Measurements from ENCODE around the gene SEPTIN2. TPM values are rescaled to one million over a fixed set of nuclear protein-coding genes. Genes with fewer than 3 reads are reported as not detected.
"Not testable (repeated sequence)": the region's sequence is repeated elsewhere in the genome, so short reads cannot be mapped to it uniquely, and the experiment has no call there.

SEPTIN2 gene
- polyA plus RNA-seq, 3 donors: 612 to 635 (median 613) TPM

- DNase-seq (ENCODE audit: extremely low read depth in 1 of 11, low read depth in 9 of 11, low spot score in 4 of 11): no peak
Observed at GRCh38 chr2:241356871-241357260, 41.1 kb downstream of the SEPTIN2 start.

GRCh38 chr2:241357531-241357930 lies 41.8 kb downstream of the SEPTIN2 start:
- no peak for DNase-seq (ENCODE audit: extremely low read depth in 1 of 11, low read depth in 9 of 11, low spot score in 4 of 11)

GRCh38 chr2:241358470-241358869 lies 42.7 kb downstream of the SEPTIN2 start:
- no peak for DNase-seq (ENCODE audit: extremely low read depth in 1 of 11, low read depth in 9 of 11, low spot score in 4 of 11)

GRCh38 chr2:241359481-241360045 lies 43.8 kb downstream of the SEPTIN2 start:
- no peak for DNase-seq (ENCODE audit: extremely low read depth in 1 of 11, low read depth in 9 of 11, low spot score in 4 of 11)

GRCh38 chr2:241363426-241363825 lies 47.7 kb downstream of the SEPTIN2 start:
- DNase-seq (ENCODE audit: extremely low read depth in 1 of 11, low read depth in 9 of 11, low spot score in 4 of 11): no peak

GRCh38 chr2:241364781-241365180 lies 49.1 kb downstream of the SEPTIN2 start:
- DNase-seq (ENCODE audit: extremely low read depth in 1 of 11, low read depth in 9 of 11, low spot score in 4 of 11): no peak

- no peak for DNase-seq (ENCODE audit: extremely low read depth in 1 of 11, low read depth in 9 of 11, low spot score in 4 of 11)
Observed at GRCh38 chr2:241366678-241367077, 51.0 kb downstream of the SEPTIN2 start.

GRCh38 chr2:241368643-241369042 lies 52.9 kb downstream of the SEPTIN2 start:
- no peak for DNase-seq (ENCODE audit: extremely low read depth in 1 of 11, low read depth in 9 of 11, low spot score in 4 of 11)

GRCh38 chr2:241372361-241372992 lies 56.8 kb downstream of the SEPTIN2 start:
- no peak for DNase-seq (ENCODE audit: extremely low read depth in 1 of 11, low read depth in 9 of 11, low spot score in 4 of 11)

- DNase-seq (ENCODE audit: extremely low read depth in 1 of 11, low read depth in 9 of 11, low spot score in 4 of 11): no peak
Observed at GRCh38 chr2:241373446-241373845, 57.7 kb downstream of the SEPTIN2 start.

- not testable (repeated sequence) for DNase-seq (ENCODE audit: extremely low read depth in 1 of 11, low read depth in 9 of 11, low spot score in 4 of 11)
Observed at GRCh38 chr2:241373906-241374305, 58.2 kb downstream of the SEPTIN2 start.

- no peak for DNase-seq (ENCODE audit: extremely low read depth in 1 of 11, low read depth in 9 of 11, low spot score in 4 of 11)
Observed at GRCh38 chr2:241375300-241375699, 59.6 kb downstream of the SEPTIN2 start.

- DNase-seq (ENCODE audit: extremely low read depth in 1 of 11, low read depth in 9 of 11, low spot score in 4 of 11): no peak
Observed at GRCh38 chr2:241376808-241377207, 61.1 kb downstream of the SEPTIN2 start.

GRCh38 chr2:241378816-241379215 lies 63.1 kb downstream of the SEPTIN2 start:
- no peak for DNase-seq (ENCODE audit: extremely low read depth in 1 of 11, low read depth in 9 of 11, low spot score in 4 of 11)

- peak in 5 of 11 donors; percentile 18 to 46 (median 39) for DNase-seq (ENCODE audit: extremely low read depth in 1 of 11, low read depth in 9 of 11, low spot score in 4 of 11)
Observed at GRCh38 chr2:241379481-241380480, 64.1 kb downstream of the SEPTIN2 start.

- DNase-seq (ENCODE audit: extremely low read depth in 1 of 11, low read depth in 9 of 11, low spot score in 4 of 11): no peak
Observed at GRCh38 chr2:241381872-241382271, 66.1 kb downstream of the SEPTIN2 start.

- DNase-seq (ENCODE audit: extremely low read depth in 1 of 11, low read depth in 9 of 11, low spot score in 4 of 11): not testable (repeated sequence)
Observed at GRCh38 chr2:241385450-241385849, 69.7 kb downstream of the SEPTIN2 start.

GRCh38 chr2:241386519-241386918 lies 70.8 kb downstream of the SEPTIN2 start:
- DNase-seq (ENCODE audit: extremely low read depth in 1 of 11, low read depth in 9 of 11, low spot score in 4 of 11): no peak

GRCh38 chr2:241389697-241390096 lies 74.0 kb downstream of the SEPTIN2 start:
- no peak for DNase-seq (ENCODE audit: extremely low read depth in 1 of 11, low read depth in 9 of 11, low spot score in 4 of 11)

Measured in renal cortex interstitium (tissue), 11 donors.